NB4 (cell line): ENCODE measurements around the gene CNTNAP2.

ENCODE experiments used
- TF ChIP-seq, protein P1 (sequence below): IDR thresholded peaks from one replicate; pipeline ENCODE4 v1.5.1; 2012; ENCODE audit warnings: low read depth, low read length
- TF ChIP-seq, protein P2 (sequence below): IDR thresholded peaks from 2 replicates; pipeline ENCODE4 v1.6.1; 2011; ENCODE audit warnings: low read depth, low read length

DNA sequence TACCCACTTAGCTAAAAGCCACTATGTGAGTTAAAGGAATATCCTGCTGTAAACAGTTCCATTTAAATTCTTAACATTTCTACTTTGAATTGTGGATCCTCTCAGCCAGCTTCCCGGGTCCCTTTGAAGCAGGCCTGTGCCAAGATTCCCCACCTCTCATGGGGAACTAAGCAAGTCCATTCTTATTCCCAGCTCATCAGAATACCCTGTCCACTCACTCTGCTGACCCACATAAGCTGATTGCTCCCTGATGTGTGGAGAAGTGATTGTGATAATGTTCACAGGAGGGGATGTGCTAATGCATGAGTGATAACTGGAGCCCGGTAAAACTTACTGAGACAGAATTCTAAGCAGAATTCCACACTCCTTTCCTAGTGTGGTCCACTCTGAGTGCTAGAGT, 709.7 kb downstream of the CNTNAP2 start:
- TF ChIP-seq, protein P1, sequence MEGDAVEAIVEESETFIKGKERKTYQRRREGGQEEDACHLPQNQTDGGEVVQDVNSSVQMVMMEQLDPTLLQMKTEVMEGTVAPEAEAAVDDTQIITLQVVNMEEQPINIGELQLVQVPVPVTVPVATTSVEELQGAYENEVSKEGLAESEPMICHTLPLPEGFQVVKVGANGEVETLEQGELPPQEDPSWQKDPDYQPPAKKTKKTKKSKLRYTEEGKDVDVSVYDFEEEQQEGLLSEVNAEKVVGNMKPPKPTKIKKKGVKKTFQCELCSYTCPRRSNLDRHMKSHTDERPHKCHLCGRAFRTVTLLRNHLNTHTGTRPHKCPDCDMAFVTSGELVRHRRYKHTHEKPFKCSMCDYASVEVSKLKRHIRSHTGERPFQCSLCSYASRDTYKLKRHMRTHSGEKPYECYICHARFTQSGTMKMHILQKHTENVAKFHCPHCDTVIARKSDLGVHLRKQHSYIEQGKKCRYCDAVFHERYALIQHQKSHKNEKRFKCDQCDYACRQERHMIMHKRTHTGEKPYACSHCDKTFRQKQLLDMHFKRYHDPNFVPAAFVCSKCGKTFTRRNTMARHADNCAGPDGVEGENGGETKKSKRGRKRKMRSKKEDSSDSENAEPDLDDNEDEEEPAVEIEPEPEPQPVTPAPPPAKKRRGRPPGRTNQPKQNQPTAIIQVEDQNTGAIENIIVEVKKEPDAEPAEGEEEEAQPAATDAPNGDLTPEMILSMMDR = no peak
- TF ChIP-seq, protein P2, sequence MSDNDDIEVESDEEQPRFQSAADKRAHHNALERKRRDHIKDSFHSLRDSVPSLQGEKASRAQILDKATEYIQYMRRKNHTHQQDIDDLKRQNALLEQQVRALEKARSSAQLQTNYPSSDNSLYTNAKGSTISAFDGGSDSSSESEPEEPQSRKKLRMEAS = no peak
